ENCODE results near the gene CYP2A13.
"Not testable (repeated sequence)": the region's sequence is repeated elsewhere in the genome, so short reads cannot be mapped to it uniquely, and the experiment has no call there.

The CYP2A13 gene

GRCh38 chr19:41088151-41088550 is at the start of gene CYP2A13:
CYP2A13 (plus strand) TSS chr19:41088451; CDS start chr19:41088472, 21 bp downstream.
- DNase-seq (ENCODE audit: low spot score) = no peak

- DNase-seq (ENCODE audit: low spot score) = no peak
Measured at GRCh38 chr19:41039806-41040205, 48.4 kb upstream of the CYP2A13 start.

GRCh38 chr19:41045095-41045494 is 43.2 kb upstream of the CYP2A13 start:
- not testable (repeated sequence) for DNase-seq (ENCODE audit: low spot score)

GRCh38 chr19:41050426-41050825 is 37.8 kb upstream of the CYP2A13 start:
- no peak for DNase-seq (ENCODE audit: low spot score)

- DNase-seq (ENCODE audit: low spot score) = not testable (repeated sequence)
Measured at GRCh38 chr19:41052162-41052561, 36.1 kb upstream of the CYP2A13 start.

GRCh38 chr19:41053331-41053730 is 34.9 kb upstream of the CYP2A13 start:
- DNase-seq (ENCODE audit: low spot score) = not testable (repeated sequence)

- peak; percentile 1 for DNase-seq (ENCODE audit: low spot score)
Measured at GRCh38 chr19:41064974-41065569, 23.2 kb upstream of the CYP2A13 start.

GRCh38 chr19:41076286-41076685 is 12.0 kb upstream of the CYP2A13 start:
- no peak for DNase-seq (ENCODE audit: low spot score)

- DNase-seq (ENCODE audit: low spot score) = no peak
Measured at GRCh38 chr19:41083516-41083915, 4.7 kb upstream of the CYP2A13 start.

GRCh38 chr19:41085748-41086415 is 2.4 kb upstream of the CYP2A13 start:
- DNase-seq (ENCODE audit: low spot score) = no peak

GRCh38 chr19:41089959-41090358 is 1.7 kb downstream of the CYP2A13 start:
- no peak for DNase-seq (ENCODE audit: low spot score)

- no peak for DNase-seq (ENCODE audit: low spot score)
Measured at GRCh38 chr19:41095703-41096102, 7.5 kb downstream of the CYP2A13 start.

- no peak for DNase-seq (ENCODE audit: low spot score)
Measured at GRCh38 chr19:41096353-41096752, 8.1 kb downstream of the CYP2A13 start.

- no peak for DNase-seq (ENCODE audit: low spot score)
Measured at GRCh38 chr19:41097302-41097701, 9.1 kb downstream of the CYP2A13 start.

- DNase-seq (ENCODE audit: low spot score) = no peak
Measured at GRCh38 chr19:41098762-41099161, 10.5 kb downstream of the CYP2A13 start.

- not testable (repeated sequence) for DNase-seq (ENCODE audit: low spot score)
Measured at GRCh38 chr19:41102210-41102609, 14.0 kb downstream of the CYP2A13 start.

GRCh38 chr19:41106177-41106576 is 17.9 kb downstream of the CYP2A13 start:
- no peak for DNase-seq (ENCODE audit: low spot score)

- no peak for DNase-seq (ENCODE audit: low spot score)
Measured at GRCh38 chr19:41111296-41111695, 23.0 kb downstream of the CYP2A13 start.

GRCh38 chr19:41111750-41112295 is 23.6 kb downstream of the CYP2A13 start:
- no peak for DNase-seq (ENCODE audit: low spot score)

GRCh38 chr19:41112728-41113290 is 24.6 kb downstream of the CYP2A13 start:
- DNase-seq (ENCODE audit: low spot score) = no peak

- no peak for DNase-seq (ENCODE audit: low spot score)
Measured at GRCh38 chr19:41114132-41114531, 25.9 kb downstream of the CYP2A13 start, which contains the start of gene CYP2F1. CYP2F1 (plus strand) TSS chr19:41114432; CDS start chr19:41116189, 1,757 bp downstream.

- no peak for DNase-seq (ENCODE audit: low spot score)
Measured at GRCh38 chr19:41116261-41116660, 28.0 kb downstream of the CYP2A13 start.
